Measurements from ENCODE around the gene CTCFL.

The CTCFL gene

DNA sequence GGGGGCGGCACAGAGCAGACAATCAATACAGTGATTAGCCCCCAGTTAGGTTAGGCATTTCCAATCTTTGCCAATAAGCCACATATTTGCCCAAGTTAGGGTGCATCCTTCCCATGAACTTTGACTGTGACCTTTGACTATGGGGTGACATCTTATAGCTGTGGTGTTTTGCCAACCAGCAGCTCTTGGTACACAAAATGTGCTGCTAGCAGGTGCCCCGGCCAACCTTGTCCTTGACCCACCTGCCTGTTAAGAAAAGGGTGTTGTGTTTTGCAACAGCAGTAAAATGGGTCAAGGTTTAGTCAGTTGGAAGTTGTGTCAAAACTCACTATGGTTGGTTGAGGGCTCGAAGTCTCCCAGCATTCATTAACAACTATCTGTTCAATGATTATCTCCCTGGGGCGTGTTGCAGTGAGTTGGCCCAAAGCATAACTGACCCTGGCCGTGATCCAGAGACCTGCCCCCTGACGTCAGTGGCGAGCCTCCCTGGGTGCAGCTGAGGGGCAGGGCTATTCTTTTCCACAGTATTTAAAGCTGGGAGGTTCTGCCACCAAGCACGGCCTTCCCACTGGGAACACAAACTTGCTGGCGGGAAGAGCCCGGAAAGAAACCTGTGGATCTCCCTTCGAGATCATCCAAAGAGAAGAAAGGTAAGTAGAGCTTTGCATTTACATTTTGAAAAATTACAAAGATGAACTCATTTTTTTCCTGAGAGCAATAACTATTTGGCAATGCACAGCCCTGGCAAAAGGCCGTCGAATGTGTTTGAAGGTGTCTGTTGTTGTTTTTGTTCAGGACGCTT is 35.8 kb upstream of the CTCFL start, which contains the start of gene PCK1:
PCK1 (plus strand) TSS at position 557 of the 802 bp plus-strand sequence. CDS start 302 bp downstream, outside the sequence.
- DNase-seq (ENCODE audit: low read depth, low spot score) = no peak
- no peak within 1 kb of the TSS for H3K27ac ChIP-seq

DNA sequence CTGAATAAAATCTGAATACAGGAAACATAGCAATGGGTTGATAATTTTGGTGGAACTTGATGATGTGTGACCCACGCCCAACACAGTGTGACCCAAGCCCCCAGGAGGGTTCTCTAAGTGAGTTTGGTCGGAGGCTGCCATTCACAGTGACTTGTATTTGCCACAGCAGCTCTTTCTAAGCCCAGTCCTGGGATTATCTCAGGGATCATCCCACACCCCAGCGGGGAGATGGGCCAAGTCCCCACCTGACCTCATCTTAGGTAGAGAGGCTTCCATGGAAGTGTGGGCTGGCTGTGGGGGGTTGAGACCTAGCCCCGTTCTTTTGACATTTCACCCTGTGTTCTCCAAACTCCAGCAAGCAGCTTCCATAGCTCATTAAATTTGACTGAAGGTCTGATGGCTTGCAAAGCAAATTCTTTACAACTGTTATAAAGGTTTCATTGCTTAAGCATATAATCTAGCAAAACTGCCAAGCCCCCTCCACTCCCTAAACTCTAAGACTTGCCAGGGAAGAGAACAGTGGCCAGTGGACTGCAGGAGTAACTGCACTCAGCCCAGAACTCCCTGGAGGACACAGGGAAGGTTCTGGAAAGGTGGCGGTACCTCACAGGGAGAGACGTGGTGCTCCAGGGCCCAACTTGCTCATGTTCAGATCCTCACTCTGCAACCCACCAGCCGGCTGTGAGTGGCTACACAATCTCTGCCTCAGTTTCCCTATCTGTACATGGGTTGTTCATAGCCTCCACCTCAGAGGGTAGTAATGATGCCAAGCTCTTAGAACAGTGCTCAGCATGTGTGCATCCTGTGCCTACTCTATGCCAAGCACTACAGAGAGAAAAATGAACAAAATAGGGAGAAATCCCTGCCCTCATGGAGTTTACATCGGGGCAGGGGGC is 35.0 kb upstream of the CTCFL start:
- H3K27ac ChIP-seq = no peak overlapping the region
- no peak for DNase-seq (ENCODE audit: low read depth, low spot score)

DNA sequence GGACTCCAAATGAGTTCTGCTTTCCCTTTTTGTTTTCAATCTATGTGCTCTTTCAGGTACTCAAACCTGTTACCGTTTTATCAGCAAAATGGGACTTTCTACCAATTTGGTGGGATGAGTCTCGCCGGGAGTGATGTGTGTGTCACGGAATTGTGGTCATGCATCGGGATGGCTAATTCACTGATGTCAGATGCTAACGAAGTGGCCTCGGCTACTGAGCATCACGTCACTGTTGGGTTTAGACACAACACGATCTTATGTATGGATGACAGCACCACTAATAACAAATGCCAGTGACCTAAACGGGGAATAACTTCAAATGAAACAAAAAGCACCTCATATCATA is 34.3 kb upstream of the CTCFL start:
- H3K27ac ChIP-seq = no peak overlapping the region
- DNase-seq (ENCODE audit: low read depth, low spot score) = no peak

DNA sequence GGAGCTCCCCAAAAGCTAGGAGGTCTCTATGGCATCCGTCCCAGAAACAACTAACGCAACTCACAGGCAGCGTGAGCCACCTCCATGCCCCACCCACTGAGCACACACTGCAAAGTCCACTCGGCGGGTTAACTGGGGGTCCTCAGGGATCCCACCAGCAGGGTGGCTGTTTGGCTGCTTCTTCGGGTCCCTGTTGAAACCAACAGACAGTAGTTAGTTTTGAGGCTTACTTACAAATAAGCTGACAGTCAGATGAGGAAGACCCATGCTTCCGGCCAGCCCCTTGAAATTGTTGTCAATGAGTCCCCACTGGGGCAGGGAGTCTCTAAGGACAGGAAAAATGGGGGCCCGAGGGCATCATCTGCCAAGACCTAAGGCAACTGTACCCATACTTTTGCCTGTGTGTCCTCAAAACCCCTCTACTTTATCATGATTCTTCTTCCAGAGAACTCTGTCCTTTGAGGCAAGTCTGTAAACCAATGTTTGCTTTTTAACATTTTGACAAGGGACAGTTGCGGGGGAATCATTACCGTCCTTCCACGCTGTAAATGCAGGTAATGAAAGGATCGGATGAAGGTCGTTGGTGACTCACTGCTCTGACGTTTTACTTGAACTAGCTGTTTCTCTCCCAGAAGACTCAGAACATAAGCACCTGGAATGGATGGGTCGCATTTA is 33.8 kb upstream of the CTCFL start:
- no peak for DNase-seq (ENCODE audit: low read depth, low spot score)
- no peak overlapping the region for H3K27ac ChIP-seq

DNA sequence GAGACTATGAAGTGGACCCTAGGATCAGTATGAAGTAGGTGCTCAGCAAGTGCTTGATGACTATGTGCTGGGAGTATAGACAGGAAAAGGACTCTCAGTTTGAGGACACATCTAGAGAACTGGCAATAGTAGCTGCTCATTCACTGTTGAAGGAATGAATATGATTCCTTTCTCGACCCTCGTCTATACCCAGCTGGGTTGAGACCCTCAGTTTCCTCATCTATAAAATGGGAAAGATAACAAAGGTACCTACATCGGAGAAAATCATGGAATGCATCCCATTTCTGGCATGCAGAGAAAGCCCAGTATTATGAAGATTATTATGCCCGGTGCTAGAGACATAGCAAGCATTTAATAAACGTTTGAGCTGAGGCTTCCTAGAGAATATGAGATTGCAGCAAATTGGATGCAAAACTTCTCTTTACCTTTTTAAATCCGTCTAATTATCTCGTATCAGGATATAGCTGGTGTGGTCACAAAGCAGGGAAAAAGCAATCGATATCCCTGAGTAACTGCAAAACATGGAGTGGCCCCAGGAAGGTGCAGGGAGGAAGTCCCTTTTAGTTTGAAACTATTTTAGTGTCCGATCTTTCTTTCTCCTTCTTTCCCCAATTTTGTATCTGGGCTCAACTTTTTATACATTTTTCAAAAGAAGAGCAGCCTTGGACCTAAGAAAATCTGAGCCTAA is 33.1 kb upstream of the CTCFL start:
- DNase-seq (ENCODE audit: low read depth, low spot score) = no peak
- no peak overlapping the region for H3K27ac ChIP-seq

DNA sequence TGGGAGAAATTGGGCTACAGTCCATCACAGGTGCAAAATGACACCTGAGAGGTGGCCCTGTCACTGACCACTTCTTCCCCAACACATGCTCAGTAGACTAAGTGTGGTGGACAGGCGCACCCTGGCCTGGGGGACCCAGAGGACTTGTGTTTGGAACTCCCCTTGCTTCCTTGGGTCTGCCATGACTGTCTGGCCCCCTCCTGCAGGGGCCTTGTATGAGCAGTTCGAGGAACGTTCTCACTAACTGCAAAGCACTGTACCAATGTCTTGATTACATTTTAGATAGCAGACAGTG is 32.0 kb upstream of the CTCFL start:
- no peak for DNase-seq (ENCODE audit: low read depth, low spot score)
- no peak overlapping the region for H3K27ac ChIP-seq

DNA sequence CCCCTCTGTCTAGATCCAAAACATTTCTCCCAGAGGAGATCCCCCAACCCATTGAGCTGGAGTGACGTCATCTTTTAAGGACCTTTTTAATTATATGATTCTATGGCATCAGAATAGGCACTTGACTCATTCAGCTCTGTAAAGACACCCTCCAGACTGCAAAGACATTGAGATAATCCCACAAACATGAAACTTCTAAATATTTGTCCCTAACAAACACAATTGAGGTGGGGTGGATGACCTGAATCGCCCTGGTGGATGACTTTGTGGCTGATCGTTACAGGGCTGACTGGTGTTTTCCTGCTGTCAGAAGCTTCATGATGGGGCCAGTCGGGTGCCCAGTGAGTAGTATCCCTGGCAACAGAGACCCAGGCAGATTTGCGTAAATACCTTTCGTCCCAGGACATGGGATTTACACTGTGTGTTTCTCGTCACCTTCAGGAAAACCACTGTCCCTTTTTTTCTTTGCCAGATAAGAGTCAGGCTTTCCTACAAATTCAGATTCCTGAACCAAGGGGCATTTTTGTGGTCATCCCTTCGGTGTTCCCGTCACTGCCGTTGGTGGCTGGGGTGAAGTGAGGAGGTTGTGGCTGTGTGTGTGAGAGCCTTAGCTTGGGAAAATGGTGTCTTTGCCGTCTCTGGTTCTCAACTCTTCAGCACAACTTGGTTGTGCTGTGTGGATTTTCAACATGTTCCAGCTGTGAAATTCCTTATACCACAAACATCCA is 30.7 kb upstream of the CTCFL start:
- no peak overlapping the region for H3K27ac ChIP-seq
- no peak for DNase-seq (ENCODE audit: low read depth, low spot score)

DNA sequence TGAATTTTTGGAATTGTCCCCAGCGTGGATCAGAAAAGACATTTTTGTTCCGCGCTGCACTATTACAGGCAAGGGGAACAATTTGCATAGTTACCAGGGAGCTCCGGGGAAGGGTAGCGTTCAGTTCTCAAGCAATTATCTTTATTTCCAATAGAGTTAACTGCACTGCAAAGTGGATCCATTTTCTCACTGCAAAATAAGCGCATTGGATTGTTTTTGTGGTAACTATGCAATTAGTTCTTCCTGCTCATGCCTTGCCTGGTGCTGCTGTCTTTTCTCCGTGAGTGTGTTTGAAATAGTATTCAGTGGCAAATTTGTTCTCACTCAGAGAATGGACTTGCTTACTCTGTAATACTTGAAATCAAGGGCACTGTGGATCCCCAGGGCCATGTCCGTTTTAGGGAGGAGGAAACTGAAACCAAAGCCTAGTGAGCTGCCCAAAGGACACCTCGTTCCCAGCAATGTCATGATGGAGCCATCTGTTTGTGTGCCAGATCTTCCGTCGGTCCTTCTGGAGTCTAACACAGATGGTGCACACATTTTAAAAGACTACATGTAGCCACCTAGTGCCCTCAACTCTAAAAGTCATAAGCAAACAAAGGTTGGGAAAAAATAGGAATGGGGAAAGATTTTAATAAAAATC is 28.6 kb upstream of the CTCFL start:
- DNase-seq (ENCODE audit: low read depth, low spot score) = no peak
- H3K27ac ChIP-seq = no peak overlapping the region

DNA sequence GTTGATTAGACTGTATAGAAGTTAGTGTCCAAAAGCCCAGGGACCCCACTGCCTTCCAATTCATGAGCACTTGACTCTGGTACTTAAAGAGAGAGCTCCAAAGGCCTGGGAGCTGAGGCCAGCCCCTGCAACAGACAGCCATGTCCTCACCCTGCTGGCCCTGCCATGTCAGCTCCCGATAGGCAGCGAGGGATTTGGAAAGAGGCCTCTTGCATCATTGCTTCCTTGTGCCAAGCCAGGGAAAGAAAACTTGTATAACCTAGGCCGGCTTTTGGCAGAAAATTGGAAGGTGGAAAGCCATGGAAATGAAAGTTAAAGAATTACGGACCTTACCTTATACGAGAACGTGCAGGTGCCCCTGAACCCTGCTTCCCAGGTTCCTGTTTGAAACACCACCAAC is 27.5 kb upstream of the CTCFL start:
- no peak overlapping the region for H3K27ac ChIP-seq
- DNase-seq (ENCODE audit: low read depth, low spot score) = no peak

DNA sequence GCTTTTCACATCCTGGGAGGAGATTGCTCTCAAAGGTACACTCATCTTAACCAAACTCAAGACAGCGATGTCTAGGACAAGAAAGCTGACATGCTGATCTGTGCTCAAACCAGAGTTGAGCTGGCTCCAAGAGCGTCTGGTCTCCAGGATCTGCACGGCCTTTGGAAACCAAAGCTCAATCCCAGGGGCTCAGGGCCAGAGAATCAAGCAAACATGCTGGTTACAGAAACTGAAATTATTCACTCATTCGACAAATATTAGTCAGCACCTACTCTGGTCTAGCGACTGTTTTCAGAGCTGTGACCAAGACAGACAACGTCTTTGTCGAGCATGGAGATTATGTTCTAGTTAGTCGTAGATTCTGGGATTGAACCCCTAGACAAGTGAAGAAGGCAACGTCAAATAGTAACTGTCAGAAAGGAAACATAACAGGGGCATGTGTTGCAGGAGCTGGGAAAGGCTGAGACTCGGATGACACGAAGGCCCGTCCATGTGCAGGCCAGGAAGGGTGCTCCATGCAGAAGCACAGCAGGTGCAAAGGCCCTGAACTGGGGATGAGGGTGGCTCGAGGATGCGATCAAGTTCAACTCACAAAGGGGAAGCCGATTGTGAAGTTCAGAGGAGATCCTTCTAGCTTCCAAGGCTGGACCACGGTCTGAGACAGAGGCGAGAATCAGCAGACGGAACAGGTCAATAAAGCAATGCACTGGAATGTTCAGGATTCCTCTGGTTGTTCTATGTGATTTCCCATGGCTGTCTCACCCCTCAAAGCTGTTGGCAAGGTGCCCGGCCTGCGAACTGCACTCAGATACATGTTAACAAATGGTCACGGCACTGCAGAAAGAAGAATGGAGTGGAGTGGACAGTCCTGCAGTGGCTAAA is 23.5 kb upstream of the CTCFL start:
- DNase-seq (ENCODE audit: low read depth, low spot score) = no peak
- no peak overlapping the region for H3K27ac ChIP-seq

DNA sequence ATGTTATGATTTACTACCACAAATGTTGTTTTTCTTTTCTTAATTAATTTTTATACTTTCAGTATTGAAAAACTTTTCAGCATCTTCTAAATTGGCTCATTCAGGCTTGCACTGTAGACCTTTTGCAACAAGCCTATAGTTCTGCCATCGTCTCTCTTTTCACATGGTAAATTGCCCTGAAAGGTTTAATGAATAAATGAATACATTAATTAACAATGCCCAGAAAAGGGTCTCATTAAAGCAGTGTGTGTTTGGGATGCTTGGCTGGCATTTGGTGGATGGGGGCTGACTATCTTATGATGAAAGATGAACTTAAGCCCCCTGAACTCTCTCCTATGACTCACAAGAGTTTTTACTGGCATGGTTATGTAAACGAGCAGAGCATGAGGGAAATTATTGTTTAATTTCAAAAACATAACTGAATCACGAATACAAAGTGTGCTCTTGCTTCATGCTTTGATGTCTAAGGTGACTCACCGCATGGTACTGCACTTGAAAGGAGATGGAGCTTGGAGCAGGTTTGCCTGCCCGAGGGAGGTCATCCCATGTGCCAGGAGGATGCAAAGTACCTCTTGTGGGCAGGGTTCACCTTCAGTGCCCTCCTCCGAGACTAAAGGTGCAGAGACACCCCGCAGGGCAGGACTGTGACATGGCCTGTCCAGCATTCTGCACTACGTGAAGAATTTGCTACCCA is 22.2 kb upstream of the CTCFL start:
- H3K27ac ChIP-seq = no peak overlapping the region
- peak; percentile 24 for DNase-seq (ENCODE audit: low read depth, low spot score)

DNA sequence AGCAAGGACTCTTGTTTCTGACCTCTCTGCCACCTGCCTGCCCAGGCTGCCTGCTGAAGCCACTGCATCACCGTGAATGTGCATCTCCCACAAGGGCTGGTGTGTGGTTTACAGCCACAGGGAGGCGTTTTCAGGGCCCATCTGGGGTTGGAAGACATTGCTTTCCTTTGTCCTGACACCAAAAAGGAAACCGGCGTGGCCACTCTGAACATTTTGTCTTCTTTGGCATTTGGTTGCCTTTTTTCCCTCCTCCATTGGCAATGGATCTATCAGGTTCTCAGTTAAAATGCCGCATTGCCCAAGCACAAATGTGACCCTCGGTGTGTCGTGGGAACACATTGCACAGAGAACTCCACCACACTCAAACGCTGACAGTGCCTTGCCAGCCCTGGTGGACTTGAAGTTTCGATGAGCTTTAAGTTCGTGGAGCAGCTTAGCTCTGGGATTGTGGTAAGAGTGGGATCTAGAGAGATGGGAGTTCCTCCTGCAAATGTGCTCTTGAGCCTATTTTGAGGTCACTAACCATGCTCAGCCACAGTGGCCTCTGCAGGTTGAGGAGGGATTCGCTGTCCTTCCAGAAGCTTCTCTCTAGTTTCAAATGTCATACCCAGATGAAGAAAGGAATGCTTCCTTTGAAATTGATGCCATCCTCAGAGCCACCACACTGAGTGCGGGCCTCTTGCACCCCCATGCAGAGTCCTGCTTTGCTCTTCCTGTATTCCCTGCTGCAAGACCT is 21.2 kb upstream of the CTCFL start:
- no peak overlapping the region for H3K27ac ChIP-seq
- no peak for DNase-seq (ENCODE audit: low read depth, low spot score)

DNA sequence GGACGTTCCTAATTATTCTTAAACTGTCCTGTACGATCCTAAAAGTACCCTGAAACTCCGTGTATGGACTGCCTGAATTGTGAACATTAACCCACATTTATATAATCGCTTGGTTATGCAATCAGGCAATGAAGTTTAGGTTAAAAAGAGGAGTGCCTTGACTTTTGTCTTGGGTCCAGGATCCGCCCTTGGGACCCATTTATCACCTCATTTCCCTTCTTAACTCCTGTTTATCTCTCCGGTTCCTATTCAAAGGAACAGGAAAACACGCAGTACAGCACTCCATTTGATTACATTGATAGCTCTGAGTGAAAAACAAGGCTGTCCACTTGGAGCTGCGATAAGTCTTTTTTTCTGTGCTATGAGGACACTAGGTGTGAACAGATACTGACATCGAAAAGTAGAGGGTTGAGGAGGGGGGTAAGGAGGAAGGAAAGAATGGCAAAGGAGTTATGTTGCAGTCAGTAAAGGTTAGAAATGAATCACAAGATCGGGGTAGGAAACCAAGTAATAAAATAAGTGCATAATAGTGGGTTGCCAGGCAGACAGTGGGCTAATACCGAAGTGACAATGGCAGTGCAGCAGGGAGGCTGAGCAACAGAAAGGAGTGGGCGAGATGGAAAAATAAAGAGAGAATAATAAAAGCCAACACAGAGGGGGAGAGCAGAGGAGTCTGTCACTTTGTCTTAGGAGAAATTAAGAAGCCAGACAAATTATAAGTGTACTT is 20.1 kb upstream of the CTCFL start:
- no peak for DNase-seq (ENCODE audit: low read depth, low spot score)
- no peak overlapping the region for H3K27ac ChIP-seq

DNA sequence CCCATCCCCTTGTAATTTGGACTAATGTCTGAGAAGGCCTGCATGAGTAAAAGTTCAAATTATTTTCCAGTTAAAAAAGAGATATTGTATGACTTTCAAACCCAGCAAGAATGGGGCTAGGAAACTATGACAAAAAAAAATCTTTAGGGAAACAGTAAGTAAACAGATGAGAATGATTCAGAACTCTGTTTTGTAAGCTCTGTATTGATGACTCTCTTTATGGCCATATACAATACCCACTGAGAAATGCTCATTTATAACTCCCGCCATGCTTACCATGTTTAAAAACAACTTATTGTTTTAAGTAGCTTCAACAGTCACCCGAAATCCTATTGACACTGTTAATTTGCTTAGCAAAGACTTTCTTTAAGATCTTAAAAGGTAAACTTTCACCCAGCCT is 18.8 kb upstream of the CTCFL start:
- no peak for DNase-seq (ENCODE audit: low read depth, low spot score)
- no peak overlapping the region for H3K27ac ChIP-seq

DNA sequence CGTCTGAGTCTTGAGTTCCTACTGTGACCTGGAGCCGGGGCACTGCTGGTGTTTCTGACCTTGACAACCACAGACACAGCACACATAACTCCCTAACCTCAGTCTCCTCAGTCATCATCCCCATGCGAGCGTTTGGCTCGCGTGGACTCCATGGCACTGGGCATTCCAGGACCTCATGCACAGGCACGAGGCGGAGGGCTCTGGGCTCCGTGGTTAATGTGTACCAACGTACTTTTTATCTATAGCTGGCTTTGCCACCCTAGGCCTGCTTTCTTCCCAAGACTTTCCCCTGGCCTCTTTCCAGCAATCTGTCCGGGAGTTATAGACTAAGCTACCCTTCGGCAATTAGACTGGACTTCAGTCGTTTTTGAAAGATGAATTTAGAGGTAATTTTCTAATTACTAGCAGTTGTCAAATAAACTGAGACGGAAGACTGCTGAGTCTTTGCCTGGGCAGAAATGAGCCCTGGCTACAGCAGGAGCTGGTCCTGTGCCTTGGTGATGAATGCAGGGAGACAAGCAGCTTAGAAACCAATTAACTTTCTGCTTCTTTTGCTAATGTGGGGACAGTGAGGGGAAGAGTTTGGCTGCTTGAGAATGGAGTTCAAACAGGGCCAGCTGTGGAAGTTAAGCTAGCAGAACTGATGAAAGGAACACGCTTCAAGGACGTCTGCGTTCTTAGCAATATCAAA is 16.1 kb upstream of the CTCFL start:
- no peak overlapping the region for H3K27ac ChIP-seq
- no peak for DNase-seq (ENCODE audit: low read depth, low spot score)

DNA sequence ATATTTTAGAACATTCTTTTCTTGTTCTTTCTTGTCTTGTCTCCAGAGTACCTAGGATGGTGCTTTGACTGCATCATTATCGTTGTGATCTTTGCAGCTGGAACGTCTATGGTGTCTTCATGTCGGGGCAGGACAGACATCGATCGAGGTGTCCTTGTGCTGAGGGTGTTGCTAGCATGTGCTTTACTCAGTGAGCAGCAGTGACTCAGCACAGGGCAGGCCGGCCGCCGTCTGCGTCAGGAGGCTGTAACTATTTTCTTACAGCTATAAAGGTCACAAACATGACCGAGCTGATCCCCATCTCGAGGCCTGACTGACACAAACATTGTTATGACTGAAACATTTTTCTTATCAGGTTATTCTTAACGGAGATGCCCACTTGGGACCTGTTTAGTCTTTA is 14.9 kb upstream of the CTCFL start:
- H3K27ac ChIP-seq = no peak overlapping the region
- DNase-seq (ENCODE audit: low read depth, low spot score) = no peak
